Transverse colon (tissue), 4 donors: ENCODE results near the gene NDNF. TPM values are rescaled to one million over a fixed set of nuclear protein-coding genes. Genes with fewer than 3 reads are reported as not detected.

Experiments
- DNase-seq: peaks from one replicate; pipeline ENCODE4 v3.0.0-alpha.2; 2019
- H3K27ac ChIP-seq, 4 donors: fragments of 200-600 bp; sonication (generic); 2 replicates each; pipeline ENCODE4 v1.5.1; 2016 to 2018; ENCODE audit warnings: inconsistent platforms in 4 of 4
- H3K27me3 ChIP-seq: fragments of 200-600 bp; sonication (generic); 2 replicates; pipeline ENCODE4 v1.5.1; 2017; ENCODE audit warnings: inconsistent platforms
- H3K36me3 ChIP-seq, 4 donors: fragments of 200-600 bp; sonication (generic); 2 replicates each; pipeline ENCODE4 v1.5.1; 2017 to 2019; ENCODE audit warnings: inconsistent platforms in 4 of 4
- H3K4me1 ChIP-seq, 4 donors: fragments of 200-600 bp; sonication (generic); 2 replicates each; pipeline ENCODE4 v1.5.1; 2017 to 2020; ENCODE audit warnings: inconsistent platforms in 4 of 4
- H3K4me3 ChIP-seq, 4 donors: fragments of 200-600 bp; sonication (generic); 1 replicate in 1 of 4; 2 replicates in 3 of 4; pipeline versions ENCODE4 v1.5.1 to v1.6.1; 2017 to 2019; ENCODE audit warnings: inconsistent platforms in 4 of 4
- H3K9me3 ChIP-seq, 2 donors: fragments of 200-600 bp; sonication (generic); 2 replicates each; pipeline ENCODE4 v1.5.1; 2017 to 2019; ENCODE audit warnings: inconsistent platforms in 2 of 2
- CTCF ChIP-seq, 5 experiments: fragments of 200-600 bp in 3 of 5; fragments of 450-650 bp in 2 of 5; sonication (generic) in 3 of 5; IDR thresholded peaks; 1 replicate in 2 of 5; 2 replicates in 3 of 5; pipeline ENCODE4 v1.5.1; 2016 to 2017; ENCODE audit warnings: antibody characterized with exemption in 5 of 5, inconsistent platforms in 3 of 5, mild to moderate bottlenecking in 2 of 5, moderate library complexity in 1 of 5
- EP300 ChIP-seq: sonication (generic); formaldehyde crosslinking; IDR thresholded peaks from one replicate; pipeline ENCODE4 v1.6.1; 2017; ENCODE audit warnings: antibody characterized with exemption, low read depth
- POLR2A ChIP-seq: fragments of 450-650 bp; IDR thresholded peaks from one replicate; pipeline ENCODE4 v1.6.1; 2016; ENCODE audit warnings: antibody characterized with exemption, mild to moderate bottlenecking, moderate library complexity
- POLR2AphosphoS5 ChIP-seq, 3 donors: sonication (generic); formaldehyde crosslinking; IDR thresholded peaks; one replicate each; pipeline ENCODE4 v1.6.1; 2016; ENCODE audit warnings: antibody characterized with exemption in 3 of 3
- WGBS, 2 donors: methylation state at CpG; one replicate each; pipeline ENCODE4 v1.1.5; 2018; ENCODE audit warnings: low coverage in 1 of 2; 5-methylcytosine and 5-hydroxymethylcytosine counted together
- in situ Hi-C, 4 donors: fragments of 200-750 bp; cut with MboI; loops; one replicate each; pipeline versions ENCODE4 v1.15.0 to v1.15.1; 2017; ENCODE audit warnings: low sequenced_read_pairs in 3 of 4, low pct_ligation_motif_present in 1 of 4, low pct_unique_long_range_greater_than_20kb in 1 of 4
- intact Hi-C: fragments of 100-400 bp; cut with DNase I; formaldehyde crosslinking; loops from one replicate; pipeline ENCODE4 v1.15.1; 2023; ENCODE audit warnings: low total_unique reads
- total RNA-seq, 4 donors: library from RNA; depleted of rRNA; stranded (reverse); fragments of >200 nt; gene quantifications; one replicate each; pipeline ENCODE4 v1.1.0, GENCODE V29; 2016

Gene NDNF
- total RNA-seq, 4 donors from 2014 or later: 1.9 to 7.8 (median 4.8) TPM

- no peak overlapping the region for H3K4me3 ChIP-seq
- no peaks in the 10 kb centered on the region for H3K9me3 ChIP-seq
- TF ChIP-seq POLR2A (no peak), POLR2AphosphoS5 (IDR thresholded peaks at IDR 0.05) (no peak), CTCF (IDR thresholded peaks at IDR 0.05) (peak; percentile 34 to 46 (median 40)), EP300 (no peak)
- in situ Hi-C loops: loop anchor here in 1 of 4 donors (25.0 kb wide), 1 partner anchor 950 kb away; no protein-coding TSS in a partner anchor
- H3K27me3 ChIP-seq: no peaks in the 10 kb centered on the region
- no peaks in the 10 kb centered on the region for H3K4me1 ChIP-seq
- DNase-seq: no peak
- intact Hi-C loops: no loop called here
- no peak overlapping the region for H3K27ac ChIP-seq
- no peaks in the 10 kb centered on the region for H3K36me3 ChIP-seq
Measured at GRCh38 chr4:121112530-121112929, 40.2 kb upstream of the NDNF start.

GRCh38 chr4:121108557-121108956 is 36.2 kb upstream of the NDNF start:
- in situ Hi-C loops (loop anchor here in 3 of 4 donors (10.0 to 25.0 kb wide), 3 partner anchors 944 to 954 kb away; no protein-coding TSS in a partner anchor), intact Hi-C loops (loop anchor here (5.0 kb wide), 1 partner anchor 796 kb away; no protein-coding TSS in a partner anchor)
- TF ChIP-seq EP300 (no peak), POLR2A (no peak), POLR2AphosphoS5 (IDR thresholded peaks at IDR 0.05) (no peak), CTCF (IDR thresholded peaks at IDR 0.05) (no peak)

GRCh38 chr4:121107507-121107906 is 35.2 kb upstream of the NDNF start:
- WGBS, 2 donors: 93 to 100% methylated on average over 1 to 4 of the region's 4 CpGs
- no peaks in the 10 kb centered on the region for H3K36me3 ChIP-seq

More at GRCh38 chr4:121108557-121108956, 36.2 kb upstream of the NDNF start:
- WGBS, 2 donors: 89 to 95% methylated on average over 1 to 2 of the region's 2 CpGs
- H3K36me3 ChIP-seq: no peaks in the 10 kb centered on the region
- no peak overlapping the region for H3K4me3 ChIP-seq
- H3K9me3 ChIP-seq: no peaks in the 10 kb centered on the region
- H3K27me3 ChIP-seq: no peaks in the 10 kb centered on the region
- H3K27ac ChIP-seq: no peak overlapping the region
- DNase-seq: no peak
- no peaks in the 10 kb centered on the region for H3K4me1 ChIP-seq

More at GRCh38 chr4:121107507-121107906, 35.2 kb upstream of the NDNF start:
- Histone ChIP-seq H3K4me3 (no peak overlapping the region), H3K27me3 (no peaks in the 10 kb centered on the region), H3K27ac (no peak overlapping the region), H3K9me3 (no peaks in the 10 kb centered on the region), H3K4me1 (no peaks in the 10 kb centered on the region)
- in situ Hi-C loops: loop anchor here in 3 of 4 donors (10.0 to 25.0 kb wide), 3 partner anchors 943 to 953 kb away; no protein-coding TSS in a partner anchor
- intact Hi-C loops: loop anchor here (5.0 kb wide), 1 partner anchor 795 kb away; no protein-coding TSS in a partner anchor
- DNase-seq: no peak
- TF ChIP-seq POLR2A: no peak
- TF ChIP-seq POLR2AphosphoS5 (IDR thresholded peaks at IDR 0.05): no peak
- no peak for TF ChIP-seq EP300
- no peak for TF ChIP-seq CTCF (IDR thresholded peaks at IDR 0.05)
